NCI-H2107 treated with DMSO at 0.1 percent for 48 hours (cell line): Measurements from ENCODE around the gene MITD1.
"Not testable (repeated sequence)": the region's sequence is repeated elsewhere in the genome, so short reads cannot be mapped to it uniquely, and the experiment has no call there.

Experiments used
- DNase-seq: peaks from one replicate; lab custom pipeline; 2025; ENCODE audit not compliant: unreplicated experiment; lab: John Stamatoyannopoulos, UW

MITD1 gene

GRCh38 chr2:99180755-99181623, at the start of gene MITD1, which contains the start of gene MRPL30:
TSS of gene MITD1 (minus strand) at chr2:99181058. CDS start at chr2:99180981, 77 bp downstream.
TSS of gene MRPL30 (plus strand) at chr2:99181184. CDS start at chr2:99186204, 5,020 bp downstream.
- peak; percentile 93 for DNase-seq

GRCh38 chr2:99217929-99218501, 37.2 kb upstream of the MITD1 start:
- DNase-seq, result no peak

- DNase-seq, result no peak
Observed at GRCh38 chr2:99216096-99216495, 35.2 kb upstream of the MITD1 start.

- DNase-seq, result no peak
Observed at GRCh38 chr2:99205491-99205890, 24.6 kb upstream of the MITD1 start.

GRCh38 chr2:99201959-99202678, 21.3 kb upstream of the MITD1 start:
- DNase-seq, result no peak

GRCh38 chr2:99200076-99200800, 19.4 kb upstream of the MITD1 start:
- no peak for DNase-seq

- DNase-seq, result no peak
Observed at GRCh38 chr2:99198103-99198841, 17.4 kb upstream of the MITD1 start.

GRCh38 chr2:99192364-99192763, 11.5 kb upstream of the MITD1 start:
- DNase-seq, result not testable (repeated sequence)

- DNase-seq, result no peak
Observed at GRCh38 chr2:99190548-99190947, 9.7 kb upstream of the MITD1 start.

GRCh38 chr2:99188357-99188756, 7.5 kb upstream of the MITD1 start:
- DNase-seq, result no peak

- DNase-seq, result no peak
Observed at GRCh38 chr2:99187011-99187410, 6.2 kb upstream of the MITD1 start.

GRCh38 chr2:99184811-99185210, 4.0 kb upstream of the MITD1 start:
- no peak for DNase-seq

- DNase-seq, result no peak
Observed at GRCh38 chr2:99183025-99183424, 2.2 kb upstream of the MITD1 start.

- DNase-seq, result no peak
Observed at GRCh38 chr2:99181624-99182000, 754 bp upstream of the MITD1 start.

- no peak for DNase-seq
Observed at GRCh38 chr2:99171377-99172140, 9.3 kb downstream of the MITD1 start.

GRCh38 chr2:99169534-99169933, 11.3 kb downstream of the MITD1 start:
- no peak for DNase-seq

- DNase-seq, result no peak
Observed at GRCh38 chr2:99166218-99166617, 14.6 kb downstream of the MITD1 start.

GRCh38 chr2:99159594-99159993, 21.3 kb downstream of the MITD1 start:
- no peak for DNase-seq

- no peak for DNase-seq
Observed at GRCh38 chr2:99158599-99158998, 22.3 kb downstream of the MITD1 start.

- DNase-seq, result no peak
Observed at GRCh38 chr2:99156891-99157290, 24.0 kb downstream of the MITD1 start.
